ENCODE results near the gene PRR15. TPM values are rescaled to one million over a fixed set of nuclear protein-coding genes. Genes with fewer than 3 reads are reported as not detected.

The PRR15 gene
- total RNA-seq, 1 donor, result 5.2 TPM

GRCh38 chr7:29612596-29612995 lies 49.0 kb downstream of the PRR15 start:
- TF ChIP-seq CTCF (IDR thresholded peaks at IDR 0.05; ENCODE audit: insufficient read depth, low read depth, low read length), result no peak
- peak; percentile 30 for DNase-seq (ENCODE audit: low read depth)
- H3K4me3 ChIP-seq (ENCODE audit: low read depth, low read length), result no peak overlapping the region

- no peak for DNase-seq (ENCODE audit: low read depth)
- no peak overlapping the region for H3K4me3 ChIP-seq (ENCODE audit: low read depth, low read length)
- TF ChIP-seq CTCF (IDR thresholded peaks at IDR 0.05; ENCODE audit: insufficient read depth, low read depth, low read length), result no peak
Measured at GRCh38 chr7:29613100-29613499, 49.5 kb downstream of the PRR15 start.

GRCh38 chr7:29614229-29614628 lies 50.6 kb downstream of the PRR15 start:
- no peak for TF ChIP-seq CTCF (IDR thresholded peaks at IDR 0.05; ENCODE audit: insufficient read depth, low read depth, low read length)
- no peak for DNase-seq (ENCODE audit: low read depth)
- H3K4me3 ChIP-seq (ENCODE audit: low read depth, low read length), result no peak overlapping the region

Other genes starting within 250 kb of the PRR15 start
- gene WIPF3, start 242.7 kb downstream of the PRR15 start, total RNA-seq, result under 0.01 TPM in 2 replicates

All from fibroblast of villous mesenchyme (primary cell).